HCT116 (cell line): ENCODE results near the gene ELAVL1. TPM values are rescaled to one million over a fixed set of nuclear protein-coding genes. Genes with fewer than 3 reads are reported as not detected.

Experiments used
- ATAC-seq: fragments of 200-7000 bp; cut with Tn5 transposase; 2 replicates; pipeline ENCODE4 v1.9.1; 2020; ENCODE audit warnings: mild to moderate bottlenecking, moderate library complexity
- BruUV-seq: library from RNA; stranded (reverse); fragments of 400-500 nt; replicated peaks from 2 replicates; lab custom pipeline; 2021; lab: Mats Ljungman, UMichigan
- CTCF ChIA-PET: fragments of 300-600 bp; sonication (Branson Sonifier 250); formaldehyde crosslinking; loops from one replicate; lab custom pipeline; 2021; ENCODE audit warnings: antibody characterized with exemption; lab: Charles Lee
- POLR2A ChIA-PET: fragments of 300-600, 350-600 bp; sonication (Branson Sonifier 250); formaldehyde crosslinking; loops from one replicate; lab custom pipeline; 2021; ENCODE audit warnings: antibody characterized with exemption; lab: Charles Lee
- RAD21 ChIA-PET, 2 experiments: fragments of 300-600 bp; sonication (Branson Sonifier 250); formaldehyde crosslinking; loops; one replicate each; lab custom pipeline; 2023; ENCODE audit warnings: low total read pairs in 2 of 2; ENCODE audit not compliant: uncharacterized antibody in 2 of 2, unreplicated experiment in 2 of 2, low non-redundant PET in 1 of 2; lab: Charles Lee
- DNase-seq: peaks from one replicate; pipeline ENCODE4 v3.0.0-alpha.2; 2010; ENCODE audit warnings: low read depth, low spot score
- H2AFZ ChIP-seq: fragments of 200-600 bp; shearing (Covaris generic), sonication (generic); 2 replicates; pipeline ENCODE4 v1.6.1; 2017; ENCODE audit warnings: low read depth, mixed run types, mixed read lengths, antibody characterized with exemption, low read length; ENCODE audit not compliant: poor library complexity, severe bottlenecking
- H3K27ac ChIP-seq: 2 replicates; pipeline ENCODE4 v1.5.1; 2012; ENCODE audit warnings: low read depth, low read length
- H3K27me3 ChIP-seq: fragments of 200-600 bp; sonication (generic); 2 replicates; pipeline ENCODE4 v1.6.1; 2016; ENCODE audit warnings: mixed run types, low read length, mixed read lengths; ENCODE audit not compliant: insufficient read depth
- H3K36me3 ChIP-seq, 2 experiments: fragments of 200-500 bp in 1 of 2; fragments of 200-600 bp in 1 of 2; sonication (Bioruptor generic) in 1 of 2; sonication (generic) in 1 of 2; 2 replicates each; pipeline versions ENCODE4 v1.5.1 to v1.6.1; 2014 to 2016; ENCODE audit warnings: low read length in 2 of 2, inconsistent platforms in 1 of 2, mixed read lengths in 1 of 2, mixed run types in 1 of 2; ENCODE audit not compliant: insufficient read depth in 2 of 2, control insufficient read depth in 1 of 2
- H3K4me1 ChIP-seq, 2 experiments: fragments of 200-600 bp in 1 of 2; sonication (generic) in 1 of 2; 2 replicates each; pipeline versions ENCODE4 v1.5.1 to v1.6.1; 2012 to 2017; ENCODE audit warnings: low read length in 2 of 2, inconsistent platforms in 1 of 2, mild to moderate bottlenecking in 1 of 2, mixed read lengths in 1 of 2, mixed run types in 1 of 2, moderate library complexity in 1 of 2; ENCODE audit not compliant: insufficient read depth in 2 of 2, control insufficient read depth in 1 of 2
- H3K4me2 ChIP-seq: fragments of 200-600 bp; sonication (generic); 2 replicates; pipeline ENCODE4 v1.6.1; 2017; ENCODE audit warnings: mixed run types, low read length, mixed read lengths
- H3K4me3 ChIP-seq, 2 experiments: fragments of 200-600 bp in 1 of 2; sonication (generic) in 1 of 2; replicated peaks in 1 of 2; 2 replicates each; pipeline ENCODE4 v1.5.1; 2011 to 2016; ENCODE audit warnings: low read length in 2 of 2, control low read depth in 1 of 2, low read depth in 1 of 2, mild to moderate bottlenecking in 1 of 2, mixed read lengths in 1 of 2, mixed run types in 1 of 2
- H3K79me2 ChIP-seq: fragments of 200-600 bp; sonication (generic); 2 replicates; pipeline ENCODE4 v1.6.1; 2017; ENCODE audit warnings: mild to moderate bottlenecking, mixed run types, low read length, moderate library complexity, mixed read lengths; ENCODE audit not compliant: insufficient read depth
- H3K9ac ChIP-seq: fragments of 200-600 bp; sonication (generic); 2 replicates; pipeline ENCODE4 v1.6.1; 2016; ENCODE audit warnings: low read length, mixed read lengths
- H3K9me2 ChIP-seq: fragments of 200-600 bp; sonication (generic), shearing (Covaris generic); 2 replicates; pipeline ENCODE4 v1.6.1; 2017; ENCODE audit warnings: mixed run types, mild to moderate bottlenecking, moderate library complexity; ENCODE audit not compliant: insufficient read depth
- H3K9me3 ChIP-seq, 2 experiments: fragments of 200-500 bp in 1 of 2; fragments of 200-600 bp in 1 of 2; sonication (Bioruptor generic) in 1 of 2; sonication (generic) in 1 of 2; 2 replicates each; pipeline ENCODE4 v1.6.1; 2014 to 2017; ENCODE audit warnings: low read length in 2 of 2, mixed read lengths in 2 of 2, inconsistent platforms in 1 of 2, low read depth in 1 of 2, mild to moderate bottlenecking in 1 of 2, mixed run types in 1 of 2, moderate library complexity in 1 of 2; ENCODE audit not compliant: control insufficient read depth in 1 of 2, insufficient read depth in 1 of 2
- H4K20me1 ChIP-seq: fragments of 200-600 bp; sonication (generic), shearing (Covaris generic); 2 replicates; pipeline ENCODE4 v1.6.1; 2017; ENCODE audit warnings: mixed run types, mild to moderate bottlenecking, moderate library complexity; ENCODE audit not compliant: insufficient read depth
- ATF3 ChIP-seq: IDR thresholded peaks from 2 replicates; pipeline ENCODE4 v1.6.1; 2012
- CBX3 ChIP-seq: IDR thresholded peaks from 2 replicates; pipeline ENCODE4 v1.6.1; 2012; ENCODE audit warnings: low read depth
- EGR1 ChIP-seq: IDR thresholded peaks from 2 replicates; pipeline ENCODE4 v1.6.1; 2012; ENCODE audit warnings: low read depth
- ELF1 ChIP-seq: IDR thresholded peaks from 2 replicates; pipeline ENCODE4 v1.6.1; 2012; ENCODE audit warnings: low read depth, borderline replicate concordance
- EZH2 ChIP-seq: fragments of 200-600 bp; sonication (generic); IDR thresholded peaks from 2 replicates; pipeline ENCODE4 v1.6.1; 2017; ENCODE audit warnings: antibody characterized with exemption, mixed run types
- EZH2phosphoT487 ChIP-seq: fragments of 200-600 bp; IDR thresholded peaks from 2 replicates; pipeline ENCODE4 v1.6.1; 2018; ENCODE audit warnings: antibody characterized with exemption, borderline replicate concordance
- JUND ChIP-seq: IDR thresholded peaks from 2 replicates; pipeline ENCODE4 v1.6.1; 2012
- MAX ChIP-seq: IDR thresholded peaks from 2 replicates; pipeline ENCODE4 v1.6.1; 2012
- POLR2A ChIP-seq: IDR thresholded peaks from 2 replicates; pipeline ENCODE4 v1.7.0; 2011; ENCODE audit warnings: borderline replicate concordance; ENCODE audit not compliant: insufficient read depth, insufficient read length; ENCODE audit errors: extremely low read depth
- POLR2AphosphoS5 ChIP-seq: IDR thresholded peaks from 2 replicates; pipeline ENCODE4 v1.6.1; 2011; ENCODE audit warnings: mild to moderate bottlenecking, low read depth, low read length, moderate library complexity
- SIN3A ChIP-seq: IDR thresholded peaks from 2 replicates; pipeline ENCODE4 v1.6.1; 2012; ENCODE audit warnings: low read depth
- SP1 ChIP-seq: IDR thresholded peaks from 2 replicates; pipeline ENCODE4 v1.6.1; 2012; ENCODE audit warnings: low read depth
- SRF ChIP-seq: IDR thresholded peaks from 2 replicates; pipeline ENCODE4 v1.6.1; 2012; ENCODE audit warnings: low read depth
- YY1 ChIP-seq: IDR thresholded peaks from 2 replicates; pipeline ENCODE4 v1.6.1; 2011; ENCODE audit warnings: low read length, low read depth, moderate library complexity, mild to moderate bottlenecking; ENCODE audit not compliant: insufficient replicate concordance; ENCODE audit errors: extremely low read depth
- ZFX ChIP-seq: fragments of 450-650 bp; IDR thresholded peaks from 2 replicates; pipeline ENCODE4 v1.6.1; 2017
- ZNF274 ChIP-seq: fragments of 200-500 bp; sonication (Bioruptor generic); IDR thresholded peaks from 2 replicates; pipeline ENCODE4 v1.6.1; 2014; ENCODE audit warnings: mild to moderate bottlenecking, low read depth, low read length, inconsistent platforms
- intact Hi-C: fragments of 100-400 bp; cut with micrococcal nuclease; formaldehyde crosslinking; loops from 2 replicates; pipeline ENCODE4 v1.10.0; 2022
- total RNA-seq: library from RNA; stranded (reverse); gene quantifications from one replicate; pipeline ENCODE4 v1.2.1, GENCODE V29; 2021; ENCODE audit not compliant: unreplicated experiment
- TF ChIP-seq, protein P1 (sequence below): IDR thresholded peaks from 2 replicates; pipeline ENCODE4 v1.6.1; 2011; ENCODE audit warnings: mild to moderate bottlenecking, low read length, moderate library complexity; ENCODE audit not compliant: insufficient replicate concordance; ENCODE audit errors: extremely low read depth
- TF ChIP-seq, protein P2 (sequence below): IDR thresholded peaks from 2 replicates; pipeline ENCODE4 v1.6.1; 2012; ENCODE audit warnings: low read depth

The ELAVL1 gene
- total RNA-seq, 1 experiment from 2014 or later = 134 TPM

- no peaks in the 10 kb centered on the region for H4K20me1 ChIP-seq
- RAD21 ChIA-PET = no interaction called here
- no peaks in the 10 kb centered on the region for H3K4me1 ChIP-seq
- H3K27me3 ChIP-seq = no peaks in the 10 kb centered on the region
- no peak for DNase-seq
- TF ChIP-seq SP1 = no peak
- TF ChIP-seq SIN3A = no peak
- no peak for TF ChIP-seq MAX
- TF ChIP-seq, protein P1, sequence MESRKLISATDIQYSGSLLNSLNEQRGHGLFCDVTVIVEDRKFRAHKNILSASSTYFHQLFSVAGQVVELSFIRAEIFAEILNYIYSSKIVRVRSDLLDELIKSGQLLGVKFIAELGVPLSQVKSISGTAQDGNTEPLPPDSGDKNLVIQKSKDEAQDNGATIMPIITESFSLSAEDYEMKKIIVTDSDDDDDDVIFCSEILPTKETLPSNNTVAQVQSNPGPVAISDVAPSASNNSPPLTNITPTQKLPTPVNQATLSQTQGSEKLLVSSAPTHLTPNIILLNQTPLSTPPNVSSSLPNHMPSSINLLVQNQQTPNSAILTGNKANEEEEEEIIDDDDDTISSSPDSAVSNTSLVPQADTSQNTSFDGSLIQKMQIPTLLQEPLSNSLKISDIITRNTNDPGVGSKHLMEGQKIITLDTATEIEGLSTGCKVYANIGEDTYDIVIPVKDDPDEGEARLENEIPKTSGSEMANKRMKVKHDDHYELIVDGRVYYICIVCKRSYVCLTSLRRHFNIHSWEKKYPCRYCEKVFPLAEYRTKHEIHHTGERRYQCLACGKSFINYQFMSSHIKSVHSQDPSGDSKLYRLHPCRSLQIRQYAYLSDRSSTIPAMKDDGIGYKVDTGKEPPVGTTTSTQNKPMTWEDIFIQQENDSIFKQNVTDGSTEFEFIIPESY = no peak
- no peak for TF ChIP-seq POLR2AphosphoS5
- no peak for TF ChIP-seq YY1
- TF ChIP-seq POLR2A = no peak
- no peak for TF ChIP-seq ZFX
- TF ChIP-seq SRF = no peak
- TF ChIP-seq, protein P2, sequence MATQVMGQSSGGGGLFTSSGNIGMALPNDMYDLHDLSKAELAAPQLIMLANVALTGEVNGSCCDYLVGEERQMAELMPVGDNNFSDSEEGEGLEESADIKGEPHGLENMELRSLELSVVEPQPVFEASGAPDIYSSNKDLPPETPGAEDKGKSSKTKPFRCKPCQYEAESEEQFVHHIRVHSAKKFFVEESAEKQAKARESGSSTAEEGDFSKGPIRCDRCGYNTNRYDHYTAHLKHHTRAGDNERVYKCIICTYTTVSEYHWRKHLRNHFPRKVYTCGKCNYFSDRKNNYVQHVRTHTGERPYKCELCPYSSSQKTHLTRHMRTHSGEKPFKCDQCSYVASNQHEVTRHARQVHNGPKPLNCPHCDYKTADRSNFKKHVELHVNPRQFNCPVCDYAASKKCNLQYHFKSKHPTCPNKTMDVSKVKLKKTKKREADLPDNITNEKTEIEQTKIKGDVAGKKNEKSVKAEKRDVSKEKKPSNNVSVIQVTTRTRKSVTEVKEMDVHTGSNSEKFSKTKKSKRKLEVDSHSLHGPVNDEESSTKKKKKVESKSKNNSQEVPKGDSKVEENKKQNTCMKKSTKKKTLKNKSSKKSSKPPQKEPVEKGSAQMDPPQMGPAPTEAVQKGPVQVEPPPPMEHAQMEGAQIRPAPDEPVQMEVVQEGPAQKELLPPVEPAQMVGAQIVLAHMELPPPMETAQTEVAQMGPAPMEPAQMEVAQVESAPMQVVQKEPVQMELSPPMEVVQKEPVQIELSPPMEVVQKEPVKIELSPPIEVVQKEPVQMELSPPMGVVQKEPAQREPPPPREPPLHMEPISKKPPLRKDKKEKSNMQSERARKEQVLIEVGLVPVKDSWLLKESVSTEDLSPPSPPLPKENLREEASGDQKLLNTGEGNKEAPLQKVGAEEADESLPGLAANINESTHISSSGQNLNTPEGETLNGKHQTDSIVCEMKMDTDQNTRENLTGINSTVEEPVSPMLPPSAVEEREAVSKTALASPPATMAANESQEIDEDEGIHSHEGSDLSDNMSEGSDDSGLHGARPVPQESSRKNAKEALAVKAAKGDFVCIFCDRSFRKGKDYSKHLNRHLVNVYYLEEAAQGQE = no peak
- TF ChIP-seq ATF3 = no peak
- no peak for TF ChIP-seq ZNF274
- TF ChIP-seq EZH2phosphoT487 = no peak
- TF ChIP-seq CBX3 = no peak
- TF ChIP-seq ELF1 = no peak
- no peak for TF ChIP-seq EGR1
- TF ChIP-seq JUND = no peak
- no peak for TF ChIP-seq EZH2
- H3K4me3 ChIP-seq = no peak overlapping the region
- BruUV-seq = no TSS peak
- intact Hi-C loops = no loop called here
- no peak for ATAC-seq
- H3K36me3 ChIP-seq = peaks cover 23 to 32% of the 10 kb centered on the region in 2 experiments; a peak in 3 of 4 replicates
- CTCF ChIA-PET = no interaction called here
- H3K9me2 ChIP-seq = no peaks in the 10 kb centered on the region
- H3K79me2 ChIP-seq = peaks cover 38% of the 10 kb centered on the region; the same call in 1 of the 2 replicates
- POLR2A ChIA-PET = no interaction called here
- H3K4me2 ChIP-seq = no peak overlapping the region
- no peaks in the 10 kb centered on the region for H3K9me3 ChIP-seq
- H2AFZ ChIP-seq = no peak overlapping the region
- no peak overlapping the region; the same call in 1 of the 2 replicates for H3K27ac ChIP-seq
- no peak overlapping the region for H3K9ac ChIP-seq
Observed at GRCh38 chr19:7975037-7975436, 30.4 kb downstream of the ELAVL1 start.
